Natural killer cell (primary cell): ENCODE results near the gene PHTF2. TPM values are rescaled to one million over a fixed set of nuclear protein-coding genes. Genes with fewer than 3 reads are reported as not detected.

Experiments used
- ATAC-seq, 3 donors: fragments of 150-1000 bp in 2 of 3; fragments of 200-7000 bp in 1 of 3; cut with Tn5 transposase; 1 replicate in 1 of 3; 2 replicates in 2 of 3; pipeline ENCODE4 v1.10.0; 2021; ENCODE audit warnings: mild to moderate bottlenecking in 2 of 3, moderate library complexity in 2 of 3
- DNase-seq, 2 donors: peaks; one replicate each; pipeline versions ENCODE4 v3.0.0 to v3.0.0-alpha.2; 2013 to 2021; ENCODE audit warnings: mixed read lengths in 1 of 2
- H3K27ac ChIP-seq: one replicate; pipeline ENCODE4 v1.5.1; 2013; ENCODE audit warnings: mild to moderate bottlenecking, low read length
- H3K27me3 ChIP-seq: one replicate; pipeline ENCODE4 v1.6.1; 2013; ENCODE audit warnings: low read length; ENCODE audit not compliant: control insufficient read depth, insufficient read depth
- H3K36me3 ChIP-seq: one replicate; pipeline ENCODE4 v1.6.1; 2013; ENCODE audit warnings: low read length; ENCODE audit not compliant: control insufficient read depth, insufficient read depth
- H3K4me1 ChIP-seq: one replicate; pipeline ENCODE4 v1.6.1; 2013; ENCODE audit warnings: low read length; ENCODE audit not compliant: control insufficient read depth, insufficient read depth
- H3K4me3 ChIP-seq: one replicate; pipeline ENCODE4 v1.5.1; 2013; ENCODE audit warnings: low read length
- H3K9me3 ChIP-seq: one replicate; pipeline ENCODE4 v1.6.1; 2013; ENCODE audit warnings: low read length; ENCODE audit not compliant: control insufficient read depth, insufficient read depth
- H3K27ac Mint-ChIP-seq, 2 donors: one replicate each; pipeline ENCODE4 v1.8.0; 2022; ENCODE audit warnings: mild to moderate bottlenecking in 2 of 2, mixed read lengths in 2 of 2, moderate library complexity in 1 of 2
- H3K27me3 Mint-ChIP-seq, 2 donors: one replicate each; pipeline ENCODE4 v1.8.0; 2022; ENCODE audit warnings: low read depth in 2 of 2, mixed read lengths in 2 of 2
- H3K36me3 Mint-ChIP-seq: one replicate; pipeline ENCODE4 v1.8.0; 2022; ENCODE audit warnings: mixed read lengths
- H3K4me1 Mint-ChIP-seq, 2 donors: one replicate each; pipeline ENCODE4 v1.8.0; 2022; ENCODE audit warnings: mixed read lengths in 2 of 2
- H3K4me3 Mint-ChIP-seq: one replicate; pipeline ENCODE4 v1.8.0; 2022; ENCODE audit warnings: mild to moderate bottlenecking, moderate library complexity, mixed read lengths
- H3K9me3 Mint-ChIP-seq, 2 donors: one replicate each; pipeline ENCODE4 v1.8.0; 2022; ENCODE audit warnings: mixed read lengths in 2 of 2
- CTCF ChIP-seq: fragments of 200-600 bp; IDR thresholded peaks from one replicate; pipeline ENCODE4 v1.8.0; 2022; ENCODE audit warnings: antibody characterized with exemption
- WGBS: methylation state at CpG from one replicate; pipeline ENCODE4 v1.1.7; 2013; ENCODE audit warnings: missing lambda C conversion rate; ENCODE audit not compliant: insufficient coverage; 5-methylcytosine and 5-hydroxymethylcytosine counted together
- intact Hi-C: fragments of 100-400 bp; cut with micrococcal nuclease; formaldehyde crosslinking; loops from one replicate; pipeline ENCODE4 v1.14.2; 2022
- total RNA-seq, 4 donors: library from RNA; stranded (reverse); fragments of 120-200 nt in 1 of 4; gene quantifications; one replicate each; pipeline versions ENCODE4 v1.2.3 to v1.2.4, GENCODE V29; 2013 to 2022

PHTF2 gene
- total RNA-seq, 3 donors from 2014 or later (not counting 1 experiment from before 2014, with no cell fraction given), result 23.1 to 26.9 (median 26.4) TPM

- H3K27me3 Mint-ChIP-seq, result no peaks in the 10 kb centered on the region
- DNase-seq (no peak), ATAC-seq (no peak)
- Histone ChIP-seq H3K36me3 (no peaks in the 10 kb centered on the region), H3K9me3 (no peaks in the 10 kb centered on the region), H3K4me1 (peaks cover 2% of the 10 kb centered on the region), H3K27ac (no peak overlapping the region), H3K27me3 (no peaks in the 10 kb centered on the region), H3K4me3 (no peak overlapping the region)
- TF ChIP-seq CTCF, result no peak
- no peak overlapping the region for H3K4me3 Mint-ChIP-seq
- 94% methylated on average over 4 of the region's 4 CpGs for whole genome bisulfite sequencing
- H3K9me3 Mint-ChIP-seq, result no peaks in the 10 kb centered on the region
- H3K4me1 Mint-ChIP-seq, result peaks cover 6 to 29% of the 10 kb centered on the region in 2 donors
- H3K27ac Mint-ChIP-seq, result no peak overlapping the region
- intact Hi-C loops, result no loop called here
- no peaks in the 10 kb centered on the region for H3K36me3 Mint-ChIP-seq
Observed at GRCh38 chr7:77885155-77885554, 86.6 kb downstream of the PHTF2 start.

- TF ChIP-seq CTCF, result no peak
- Mint-ChIP-seq H3K36me3 (no peaks in the 10 kb centered on the region), H3K4me1 (peaks cover 6 to 27% of the 10 kb centered on the region in 2 donors), H3K4me3 (no peak overlapping the region), H3K27ac (no peak overlapping the region), H3K9me3 (no peaks in the 10 kb centered on the region), H3K27me3 (no peaks in the 10 kb centered on the region)
- ATAC-seq (no peak), DNase-seq (no peak)
- no peaks in the 10 kb centered on the region for H3K27me3 ChIP-seq
- no peak overlapping the region for H3K27ac ChIP-seq
- H3K9me3 ChIP-seq, result no peaks in the 10 kb centered on the region
- H3K4me1 ChIP-seq, result peaks cover 2% of the 10 kb centered on the region
- no peak overlapping the region for H3K4me3 ChIP-seq
- WGBS, result 100% methylated on average over 1 of the region's 1 CpG
- no peaks in the 10 kb centered on the region for H3K36me3 ChIP-seq
- intact Hi-C loops, result no loop called here
Observed at GRCh38 chr7:77887567-77887966, 89.0 kb downstream of the PHTF2 start.

GRCh38 chr7:77888998-77889397 is 90.4 kb downstream of the PHTF2 start:
- TF ChIP-seq CTCF, result no peak
- ATAC-seq, result no peak
- no peaks in the 10 kb centered on the region for H3K36me3 ChIP-seq
- Mint-ChIP-seq H3K9me3 (no peaks in the 10 kb centered on the region), H3K4me3 (no peak overlapping the region), H3K27me3 (no peaks in the 10 kb centered on the region), H3K36me3 (no peaks in the 10 kb centered on the region), H3K27ac (no peak overlapping the region), H3K4me1 (peaks cover 6 to 22% of the 10 kb centered on the region in 2 donors)
- H3K27me3 ChIP-seq, result no peaks in the 10 kb centered on the region
- intact Hi-C loops, result no loop called here
- H3K27ac ChIP-seq, result no peak overlapping the region
- H3K4me3 ChIP-seq, result no peak overlapping the region
- H3K9me3 ChIP-seq, result no peaks in the 10 kb centered on the region
- DNase-seq, result no peak
- peaks cover 2% of the 10 kb centered on the region for H3K4me1 ChIP-seq
- WGBS, result no CpG with 5 or more reads among the region's 1 CpG

GRCh38 chr7:77893813-77894212 is 95.2 kb downstream of the PHTF2 start:
- WGBS, result 91% methylated on average over 2 of the region's 3 CpGs
- Histone ChIP-seq H3K4me1 (no peaks in the 10 kb centered on the region), H3K27ac (no peak overlapping the region), H3K27me3 (no peaks in the 10 kb centered on the region), H3K36me3 (peaks cover 2% of the 10 kb centered on the region), H3K4me3 (no peak overlapping the region), H3K9me3 (no peaks in the 10 kb centered on the region)
- DNase-seq, result no peak
- intact Hi-C loops, result no loop called here
- TF ChIP-seq CTCF, result no peak
- Mint-ChIP-seq H3K27me3 (no peaks in the 10 kb centered on the region), H3K4me3 (no peak overlapping the region), H3K36me3 (no peaks in the 10 kb centered on the region), H3K27ac (no peak overlapping the region), H3K9me3 (no peaks in the 10 kb centered on the region), H3K4me1 (peaks cover 0 to 3% of the 10 kb centered on the region in 2 donors)
- no peak for ATAC-seq
